Measurements from ENCODE around the gene ZSWIM9. TPM values are rescaled to one million over a fixed set of nuclear protein-coding genes. Genes with fewer than 3 reads are reported as not detected.
"Not testable (repeated sequence)": the region's sequence is repeated elsewhere in the genome, so short reads cannot be mapped to it uniquely, and the experiment has no call there.

The ZSWIM9 gene
- total RNA-seq, 1 experiment from 2014 or later = 6.8 TPM

- no peak overlapping the region for H3K4me3 ChIP-seq (ENCODE audit: low read depth in 2 of 2, low read length in 2 of 2)
- no peak overlapping the region for H3K27ac ChIP-seq (ENCODE audit: low read length)
- no peak for DNase-seq (ENCODE audit: low read depth, low spot score)
- H3K9me3 ChIP-seq (ENCODE audit: control insufficient read depth, insufficient read depth, low read depth, low read length) = no peaks in the 10 kb centered on the region
- in situ Hi-C loops (cut with HindIII; ENCODE audit: low pct_unique_long_range_greater_than_20kb, low sequenced_read_pairs) = no loop called here
- intact Hi-C loops (cut with micrococcal nuclease; ENCODE audit: unreplicated experiment) = no loop called here
- ChIA-PET CTCF (no interaction called here), POLR2A (no interaction called here)
- H3K27me3 ChIP-seq (ENCODE audit: control insufficient read depth, insufficient read depth, low read length) = no peaks in the 10 kb centered on the region
- ATAC-seq = no peak
- no TSS peak for BruUV-seq (replicated peaks)
- TF ChIP-seq TCF7L2 (IDR thresholded peaks at IDR 0.05; ENCODE audit: low read depth, low read length) = no peak
- TF ChIP-seq REST (IDR thresholded peaks at IDR 0.05; ENCODE audit: insufficient read depth in 1 of 2, low read depth in 2 of 2, low read length in 1 of 2) = no peak
- TF ChIP-seq CTCF (IDR thresholded peaks at IDR 0.05) = no peak
- no peak for TF ChIP-seq SIN3A (IDR thresholded peaks at IDR 0.05; ENCODE audit: borderline replicate concordance, insufficient read depth, low read depth, low read length)
- TF ChIP-seq POLR2AphosphoS5 (IDR thresholded peaks at IDR 0.05; ENCODE audit: low read depth, low read length) = no peak
- H3K36me3 ChIP-seq (ENCODE audit: control insufficient read depth, insufficient read depth, low read length) = no peaks in the 10 kb centered on the region
- H3K4me1 ChIP-seq (ENCODE audit: control insufficient read depth, insufficient read depth, low read length) = no peaks in the 10 kb centered on the region
These were observed 68.6 kb downstream of the ZSWIM9 start for GRCh38 chr19:48239120-48239519.

- Histone ChIP-seq H3K27me3 (ENCODE audit: control insufficient read depth, insufficient read depth, low read length) (no peaks in the 10 kb centered on the region), H3K27ac (ENCODE audit: low read length) (no peak overlapping the region), H3K9me3 (ENCODE audit: control insufficient read depth, insufficient read depth, low read depth, low read length) (no peaks in the 10 kb centered on the region), H3K4me3 (ENCODE audit: low read depth in 2 of 2, low read length in 2 of 2) (no peak overlapping the region), H3K36me3 (ENCODE audit: control insufficient read depth, insufficient read depth, low read length) (no peaks in the 10 kb centered on the region), H3K4me1 (ENCODE audit: control insufficient read depth, insufficient read depth, low read length) (no peaks in the 10 kb centered on the region)
- BruUV-seq (replicated peaks) = no TSS peak
- intact Hi-C loops (cut with micrococcal nuclease; ENCODE audit: unreplicated experiment) (no loop called here), in situ Hi-C loops (cut with HindIII; ENCODE audit: low pct_unique_long_range_greater_than_20kb, low sequenced_read_pairs) (no loop called here)
- ChIA-PET CTCF (no interaction called here), POLR2A (no interaction called here)
- DNase-seq (ENCODE audit: low read depth, low spot score) = no peak
- TF ChIP-seq POLR2AphosphoS5 (IDR thresholded peaks at IDR 0.05; ENCODE audit: low read depth, low read length) (no peak), CTCF (IDR thresholded peaks at IDR 0.05) (no peak), TCF7L2 (IDR thresholded peaks at IDR 0.05; ENCODE audit: low read depth, low read length) (no peak), SIN3A (IDR thresholded peaks at IDR 0.05; ENCODE audit: borderline replicate concordance, insufficient read depth, low read depth, low read length) (no peak), REST (IDR thresholded peaks at IDR 0.05; ENCODE audit: insufficient read depth in 1 of 2, low read depth in 2 of 2, low read length in 1 of 2) (no peak)
- ATAC-seq = no peak
These were observed 69.2 kb downstream of the ZSWIM9 start for GRCh38 chr19:48239582-48240141.

GRCh38 chr19:48241771-48242170 lies 71.3 kb downstream of the ZSWIM9 start:
- ATAC-seq; H3K27me3 ChIP-seq (ENCODE audit: control insufficient read depth, insufficient read depth, low read length); H3K4me1 ChIP-seq (ENCODE audit: control insufficient read depth, insufficient read depth, low read length); BruUV-seq (replicated peaks); H3K27ac ChIP-seq (ENCODE audit: low read length); DNase-seq (ENCODE audit: low read depth, low spot score); CTCF ChIA-PET; H3K4me3 ChIP-seq (ENCODE audit: low read depth in 2 of 2, low read length in 2 of 2); in situ Hi-C loops (cut with HindIII; ENCODE audit: low pct_unique_long_range_greater_than_20kb, low sequenced_read_pairs); H3K36me3 ChIP-seq (ENCODE audit: control insufficient read depth, insufficient read depth, low read length); intact Hi-C loops (cut with micrococcal nuclease; ENCODE audit: unreplicated experiment); H3K9me3 ChIP-seq (ENCODE audit: control insufficient read depth, insufficient read depth, low read depth, low read length); POLR2A ChIA-PET: not testable (repeated sequence)
